Brain microvascular endothelial cell (primary cell): ENCODE data around the gene SLC16A3.

Experiments
- DNase-seq: peaks from one replicate; pipeline ENCODE4 v3.0.0-alpha.2; 2020
- H3K27ac ChIP-seq: fragments of 250-450 bp; sonication (Bioruptor Pico); 2 replicates; pipeline ENCODE4 v1.5.1; 2020; ENCODE audit warnings: mild to moderate bottlenecking, moderate library complexity
- H3K27me3 ChIP-seq: fragments of 250-450 bp; sonication (Bioruptor Pico); replicated peaks from 2 replicates; pipeline ENCODE4 v1.5.1; 2020; ENCODE audit warnings: mild to moderate bottlenecking
- H3K36me3 ChIP-seq: fragments of 250-450 bp; sonication (Bioruptor Pico); replicated peaks from 2 replicates; pipeline ENCODE4 v1.5.1; 2020; ENCODE audit warnings: mild to moderate bottlenecking
- H3K4me3 ChIP-seq: 2 replicates; pipeline ENCODE4 v1.5.1; 2011; ENCODE audit warnings: low read depth, mild to moderate bottlenecking, control low read depth, low read length, moderate library complexity
- in situ Hi-C: cut with HindIII; loops from 2 replicates; pipeline ENCODE4 v1.10.0; 2017; ENCODE audit warnings: low sequenced_read_pairs, low pct_ligation_motif_present
- TF ChIP-seq, protein P1 (sequence below): IDR thresholded peaks from 2 replicates; pipeline ENCODE4 v1.5.1; 2011; ENCODE audit warnings: low read depth, mild to moderate bottlenecking, moderate library complexity, low read length, control low read depth, inconsistent platforms; ENCODE audit errors: missing control alignments

Gene SLC16A3

DNA sequence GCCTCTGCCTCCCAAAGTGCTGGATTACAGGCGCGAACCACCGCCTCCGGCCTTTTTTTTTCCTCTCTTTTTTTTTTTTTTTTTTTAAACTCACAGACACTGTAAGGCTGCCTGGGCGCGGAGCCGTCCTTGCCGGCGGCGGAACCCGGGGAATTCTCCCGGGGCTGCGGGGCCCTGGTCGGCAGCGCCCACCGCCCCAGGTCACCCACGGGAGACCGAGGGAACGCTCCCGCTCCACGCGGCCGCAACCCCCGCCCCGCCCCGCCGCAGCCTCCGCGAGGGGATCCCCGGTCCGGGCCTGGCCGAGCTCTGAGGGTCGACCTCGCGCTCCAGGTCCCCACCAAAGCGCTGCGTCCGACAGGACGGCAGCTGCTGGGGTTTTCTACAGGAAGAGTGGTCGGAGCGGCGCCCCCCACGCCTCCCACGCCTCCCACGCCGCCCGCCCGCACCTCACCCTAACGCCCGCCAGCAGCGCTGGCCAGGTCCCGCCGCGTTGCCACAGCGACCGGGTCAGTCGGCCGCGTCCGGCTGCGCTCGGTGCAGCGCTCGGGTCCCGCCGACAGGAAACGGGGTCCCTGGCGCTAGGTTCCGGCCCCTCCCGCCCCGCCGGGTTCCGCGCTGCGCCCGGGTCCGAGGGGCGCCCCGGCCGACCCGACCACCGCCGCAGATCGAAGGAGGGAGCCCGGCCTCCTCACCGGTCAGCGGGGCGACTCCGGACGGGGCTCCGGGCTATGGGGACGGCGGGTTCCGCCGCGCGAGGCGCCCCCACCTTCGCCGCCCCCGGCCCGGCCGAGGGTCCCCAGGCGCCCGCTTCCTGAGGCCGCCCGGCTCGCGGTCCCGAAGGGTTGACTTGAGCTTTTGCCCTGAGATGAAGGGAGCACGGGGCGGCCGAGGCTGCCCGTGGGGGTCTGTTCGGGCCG is 16.3 kb upstream of the SLC16A3 start, which contains the start of gene CCDC57:
TSS of gene CCDC57 (minus strand) at position 512 of the 920 bp plus-strand sequence. CDS start 10,898 bp downstream, outside the sequence.
- in situ Hi-C loops = no loop called here

DNA sequence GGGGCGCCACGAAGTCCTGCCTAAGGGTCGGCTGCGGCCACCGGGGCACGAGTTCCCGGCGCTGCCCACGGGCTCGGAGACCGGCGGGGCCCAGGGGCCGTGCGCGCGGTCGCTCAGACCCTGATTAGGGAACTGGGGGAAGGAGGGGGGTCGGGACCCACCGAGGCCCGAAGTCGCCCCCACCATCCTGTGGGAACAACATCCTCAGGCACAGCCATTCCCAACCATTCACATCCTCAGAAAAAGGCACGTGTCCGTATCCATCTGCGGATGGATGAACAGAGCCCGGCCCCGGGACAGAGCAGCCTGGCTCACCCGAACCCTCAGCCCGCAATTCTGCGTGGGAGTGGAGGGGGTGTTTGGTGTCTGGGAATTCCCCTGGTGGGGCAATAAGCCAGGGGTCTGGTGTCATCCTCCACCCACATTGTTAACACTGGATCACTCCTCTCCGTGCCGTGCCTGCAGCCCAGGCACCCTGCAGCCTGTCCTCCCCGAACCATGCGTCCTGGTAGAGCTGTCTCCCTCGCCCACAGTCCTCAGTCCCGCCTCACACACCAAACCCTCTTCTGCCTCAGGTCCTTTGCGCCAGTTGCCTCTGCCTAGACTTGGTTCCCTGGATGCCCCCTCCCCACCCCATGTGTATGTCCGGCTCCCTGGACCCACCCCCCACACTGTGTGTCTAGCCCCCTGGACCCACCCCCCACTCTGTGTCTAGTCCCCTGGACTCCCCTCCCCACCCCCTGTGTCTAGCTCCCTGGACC is 15.4 kb upstream of the SLC16A3 start:
- H3K36me3 ChIP-seq = no peaks in the 10 kb centered on the region
- H3K4me3 ChIP-seq = peak overlapping the region; percentile 71
- in situ Hi-C loops = no loop called here
- no peaks in the 10 kb centered on the region for H3K27me3 ChIP-seq
- H3K27ac ChIP-seq = peak overlapping the region; percentile 87
- TF ChIP-seq, protein P1, sequence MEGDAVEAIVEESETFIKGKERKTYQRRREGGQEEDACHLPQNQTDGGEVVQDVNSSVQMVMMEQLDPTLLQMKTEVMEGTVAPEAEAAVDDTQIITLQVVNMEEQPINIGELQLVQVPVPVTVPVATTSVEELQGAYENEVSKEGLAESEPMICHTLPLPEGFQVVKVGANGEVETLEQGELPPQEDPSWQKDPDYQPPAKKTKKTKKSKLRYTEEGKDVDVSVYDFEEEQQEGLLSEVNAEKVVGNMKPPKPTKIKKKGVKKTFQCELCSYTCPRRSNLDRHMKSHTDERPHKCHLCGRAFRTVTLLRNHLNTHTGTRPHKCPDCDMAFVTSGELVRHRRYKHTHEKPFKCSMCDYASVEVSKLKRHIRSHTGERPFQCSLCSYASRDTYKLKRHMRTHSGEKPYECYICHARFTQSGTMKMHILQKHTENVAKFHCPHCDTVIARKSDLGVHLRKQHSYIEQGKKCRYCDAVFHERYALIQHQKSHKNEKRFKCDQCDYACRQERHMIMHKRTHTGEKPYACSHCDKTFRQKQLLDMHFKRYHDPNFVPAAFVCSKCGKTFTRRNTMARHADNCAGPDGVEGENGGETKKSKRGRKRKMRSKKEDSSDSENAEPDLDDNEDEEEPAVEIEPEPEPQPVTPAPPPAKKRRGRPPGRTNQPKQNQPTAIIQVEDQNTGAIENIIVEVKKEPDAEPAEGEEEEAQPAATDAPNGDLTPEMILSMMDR = no peak
- peak; percentile 80 for DNase-seq

More for the DNA sequence above, 16.3 kb upstream of the SLC16A3 start, which contains the start of gene CCDC57:
- Histone ChIP-seq H3K27ac (peak within 1 kb of the TSS; percentile 87), H3K4me3 (peak within 1 kb of the TSS; percentile 71), H3K27me3 (no peaks in the 10 kb centered on the region), H3K36me3 (no peaks in the 10 kb centered on the region)
- TF ChIP-seq, protein P1 = no peak
- DNase-seq = no peak

DNA sequence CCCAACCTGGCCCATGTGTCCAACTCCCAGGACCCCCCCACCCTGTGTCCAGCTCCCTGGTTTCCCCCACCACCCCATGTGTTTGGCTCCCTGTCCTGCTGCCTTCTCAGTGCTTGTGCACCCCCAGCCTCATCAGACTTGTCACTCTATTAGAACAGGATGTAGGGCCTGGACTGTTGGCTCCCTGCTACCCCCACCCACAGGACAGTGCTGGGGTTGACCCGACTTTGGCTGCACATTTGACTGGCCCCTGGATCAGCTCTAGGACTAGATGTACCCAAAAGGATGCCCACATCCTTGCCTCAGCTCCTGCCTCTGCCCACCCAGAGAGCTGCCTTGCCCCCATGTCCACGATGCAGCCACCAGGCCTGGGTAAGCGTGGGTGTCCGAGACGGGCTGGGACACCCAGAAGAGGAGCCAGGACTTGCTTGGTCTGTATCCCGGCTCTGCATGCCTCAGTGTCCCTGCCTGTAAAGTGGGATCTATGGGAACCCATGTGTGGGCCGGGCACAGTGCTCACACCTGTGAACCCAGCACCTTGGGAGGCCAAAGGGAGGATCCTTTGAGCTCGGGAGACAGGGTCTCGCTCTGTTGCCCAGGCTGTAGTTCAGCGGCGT is 14.7 kb upstream of the SLC16A3 start:
- Histone ChIP-seq H3K27me3 (no peaks in the 10 kb centered on the region), H3K36me3 (no peaks in the 10 kb centered on the region), H3K27ac (no peak overlapping the region), H3K4me3 (no peak overlapping the region)
- TF ChIP-seq, protein P1 = no peak
- in situ Hi-C loops = no loop called here
- DNase-seq = no peak

DNA sequence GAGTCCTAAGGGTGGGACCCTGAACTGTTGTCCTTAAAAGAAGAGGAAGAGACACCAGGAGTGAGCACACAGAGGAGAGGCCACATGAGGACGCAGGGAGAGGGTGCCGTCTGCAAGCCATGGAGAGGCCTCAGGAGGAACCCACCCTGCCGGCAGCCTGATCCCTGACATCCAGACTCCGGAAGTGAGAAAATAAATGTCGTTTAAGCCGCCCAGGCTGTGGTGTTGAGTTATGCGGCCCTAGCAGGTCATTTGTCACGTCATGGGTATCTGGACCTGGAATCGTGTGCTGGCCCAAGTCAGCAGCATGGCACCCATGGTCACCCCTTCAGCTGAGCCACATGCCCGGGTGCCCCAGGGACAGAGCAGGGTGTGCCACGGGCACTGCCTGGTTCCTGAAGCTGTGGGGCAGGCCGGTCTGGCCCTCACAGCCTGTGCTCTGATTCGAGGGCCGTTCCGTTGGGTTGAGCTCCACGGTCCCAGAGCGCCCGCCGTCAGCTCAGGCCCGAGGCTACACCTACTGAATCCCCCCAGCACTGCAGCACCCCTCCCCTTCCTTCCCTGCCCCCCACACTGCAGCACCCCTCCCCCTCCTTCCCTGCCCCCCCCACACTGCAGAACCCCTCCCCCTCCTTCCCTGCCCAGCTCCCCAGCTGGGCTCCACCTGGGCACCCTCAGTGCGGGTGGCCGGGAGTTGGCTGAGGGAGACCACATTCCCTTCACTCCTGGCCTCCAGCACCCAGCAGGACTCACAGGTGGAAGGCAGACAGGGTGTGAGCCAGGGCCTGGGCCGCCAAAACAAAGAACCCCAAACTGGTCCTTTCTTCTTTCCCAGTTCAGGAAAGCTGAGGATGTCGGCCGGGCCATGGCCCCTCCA is 13.5 kb upstream of the SLC16A3 start:
- H3K36me3 ChIP-seq = no peaks in the 10 kb centered on the region
- no peaks in the 10 kb centered on the region for H3K27me3 ChIP-seq
- DNase-seq = no peak
- in situ Hi-C loops = no loop called here
- H3K4me3 ChIP-seq = no peak overlapping the region
- TF ChIP-seq, protein P1 = no peak
- no peak overlapping the region for H3K27ac ChIP-seq

DNA sequence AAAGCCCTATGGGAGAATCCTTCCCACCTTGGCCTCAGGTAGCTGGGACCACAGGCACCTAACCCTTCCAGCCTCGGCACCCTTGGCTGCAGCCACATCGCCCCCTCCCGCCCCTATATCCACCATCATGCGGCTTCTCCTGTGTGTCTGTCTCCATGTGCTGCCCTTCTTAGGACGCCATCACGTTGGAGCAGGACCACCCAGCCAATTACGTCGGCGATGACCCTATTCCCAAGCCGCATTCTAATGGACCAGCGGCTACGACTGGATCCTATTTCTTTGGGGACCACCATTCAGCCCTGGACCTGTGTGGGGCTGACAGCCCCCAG is 12.9 kb upstream of the SLC16A3 start:
- H3K36me3 ChIP-seq = no peaks in the 10 kb centered on the region
- TF ChIP-seq, protein P1 = no peak
- H3K27me3 ChIP-seq = no peaks in the 10 kb centered on the region
- H3K27ac ChIP-seq = peak overlapping the region; percentile 79
- no peak overlapping the region for H3K4me3 ChIP-seq
- in situ Hi-C loops = no loop called here
- DNase-seq = no peak
